ENCODE measurements around the gene SCAI.
"Not testable (repeated sequence)": the region's sequence is repeated elsewhere in the genome, so short reads cannot be mapped to it uniquely, and the experiment has no call there.

Gene SCAI

DNA sequence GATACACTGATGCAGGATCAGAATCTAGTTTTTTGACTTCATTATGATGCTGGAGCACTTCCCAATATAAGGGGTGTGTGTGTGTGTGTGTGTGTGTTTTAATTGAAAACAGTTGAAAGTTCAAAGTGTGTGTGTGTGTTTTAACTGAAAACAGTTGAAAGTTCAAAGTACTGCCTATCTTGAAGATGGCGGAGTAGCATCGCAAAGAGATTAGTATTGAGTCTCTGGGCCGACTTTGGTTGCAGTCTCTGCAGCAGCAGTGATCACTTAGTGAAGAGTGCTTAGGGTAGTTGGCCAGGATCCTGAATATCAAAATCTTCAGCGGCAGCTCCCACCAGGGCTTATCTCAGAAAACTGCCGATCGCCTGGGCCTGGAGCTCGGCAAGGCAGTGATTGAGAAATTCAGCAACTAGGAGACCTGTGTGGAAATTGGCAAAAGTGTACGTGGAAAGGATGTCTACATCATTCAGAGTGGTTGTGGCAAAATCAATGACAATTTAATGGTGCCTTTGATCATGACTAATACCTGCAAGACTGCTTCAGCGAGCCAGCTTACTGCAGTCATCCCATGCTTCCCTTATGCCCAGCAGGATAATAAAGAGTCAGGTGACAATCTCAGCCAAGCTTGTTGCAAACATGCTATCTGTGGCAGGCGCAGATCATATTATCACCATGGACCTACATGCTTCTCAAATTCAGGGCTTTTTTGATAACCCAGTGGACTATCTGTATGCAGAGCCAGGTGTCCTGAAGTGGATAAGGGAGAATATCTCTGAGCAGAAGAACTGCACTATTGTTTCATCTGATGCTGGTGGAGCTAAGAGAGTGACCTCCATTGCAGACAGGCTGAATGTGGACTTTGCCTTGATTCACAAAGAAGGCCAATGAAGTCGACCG lies 7.3 kb upstream of the SCAI start:
- DNase-seq (ENCODE audit: low spot score) = no peak

DNA sequence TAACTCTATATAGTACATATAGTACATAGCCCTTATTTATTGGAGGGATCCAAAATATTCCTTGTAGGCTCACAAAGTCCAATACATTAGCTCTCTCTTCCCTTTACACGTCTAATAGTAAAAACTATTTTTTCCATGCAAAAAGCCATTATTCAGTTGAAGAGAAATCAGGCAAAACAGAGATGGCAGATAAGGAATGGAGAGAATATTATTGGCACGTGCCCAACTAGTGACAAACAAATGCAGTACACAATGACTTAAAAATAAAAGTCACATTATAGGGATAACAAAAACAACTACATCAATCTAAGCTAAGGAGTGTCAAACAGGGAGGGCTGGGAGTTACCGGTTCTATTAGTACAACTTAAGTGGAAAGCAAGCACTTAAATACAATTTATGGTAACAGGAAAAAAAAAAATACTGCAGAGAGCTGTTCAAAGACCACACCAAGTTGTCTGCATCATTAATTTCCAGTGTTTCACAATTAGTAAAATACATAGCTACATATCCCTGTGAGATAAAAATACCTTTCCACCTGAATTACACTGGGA lies 4.1 kb upstream of the SCAI start:
- no peak for DNase-seq (ENCODE audit: low spot score)

DNA sequence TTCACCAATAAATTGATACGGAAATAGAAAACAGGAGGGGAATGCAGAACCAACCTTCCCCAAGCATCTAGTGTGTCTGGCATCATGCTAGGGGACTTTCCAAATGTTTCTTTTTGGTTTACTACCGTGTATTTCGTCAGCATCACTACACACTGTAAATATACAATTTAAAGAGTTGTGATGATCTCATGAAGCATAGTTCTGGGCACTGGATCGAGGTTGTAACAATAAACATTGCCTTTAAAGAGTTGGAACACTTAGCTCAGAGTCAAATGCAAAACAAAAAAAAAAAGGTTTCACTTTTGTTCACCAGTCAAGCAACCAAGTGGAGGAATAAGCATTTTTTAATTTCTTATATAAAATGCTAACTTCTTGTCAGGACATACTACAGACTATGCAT lies 2.9 kb upstream of the SCAI start:
- no peak for DNase-seq (ENCODE audit: low spot score)

DNA sequence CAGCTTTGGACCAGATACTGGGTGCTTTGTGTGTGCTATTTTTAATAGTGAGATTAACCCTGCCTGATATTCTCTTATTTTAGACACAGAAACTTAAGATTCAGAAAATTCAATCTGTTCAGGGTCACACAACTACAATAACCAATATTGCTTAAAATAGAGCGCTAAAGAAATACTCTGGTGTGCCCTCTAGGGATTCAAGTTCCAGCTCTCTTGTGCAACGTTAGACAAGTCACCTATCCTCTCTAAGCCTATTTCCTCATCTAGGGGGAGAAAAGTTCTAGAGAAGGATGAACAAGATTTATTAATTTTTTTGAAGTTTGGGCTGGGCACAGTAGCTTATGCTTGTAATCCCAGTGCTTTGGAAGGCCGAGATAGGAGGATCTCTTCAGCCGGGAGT lies 2.1 kb upstream of the SCAI start:
- DNase-seq (ENCODE audit: low spot score) = no peak

DNA sequence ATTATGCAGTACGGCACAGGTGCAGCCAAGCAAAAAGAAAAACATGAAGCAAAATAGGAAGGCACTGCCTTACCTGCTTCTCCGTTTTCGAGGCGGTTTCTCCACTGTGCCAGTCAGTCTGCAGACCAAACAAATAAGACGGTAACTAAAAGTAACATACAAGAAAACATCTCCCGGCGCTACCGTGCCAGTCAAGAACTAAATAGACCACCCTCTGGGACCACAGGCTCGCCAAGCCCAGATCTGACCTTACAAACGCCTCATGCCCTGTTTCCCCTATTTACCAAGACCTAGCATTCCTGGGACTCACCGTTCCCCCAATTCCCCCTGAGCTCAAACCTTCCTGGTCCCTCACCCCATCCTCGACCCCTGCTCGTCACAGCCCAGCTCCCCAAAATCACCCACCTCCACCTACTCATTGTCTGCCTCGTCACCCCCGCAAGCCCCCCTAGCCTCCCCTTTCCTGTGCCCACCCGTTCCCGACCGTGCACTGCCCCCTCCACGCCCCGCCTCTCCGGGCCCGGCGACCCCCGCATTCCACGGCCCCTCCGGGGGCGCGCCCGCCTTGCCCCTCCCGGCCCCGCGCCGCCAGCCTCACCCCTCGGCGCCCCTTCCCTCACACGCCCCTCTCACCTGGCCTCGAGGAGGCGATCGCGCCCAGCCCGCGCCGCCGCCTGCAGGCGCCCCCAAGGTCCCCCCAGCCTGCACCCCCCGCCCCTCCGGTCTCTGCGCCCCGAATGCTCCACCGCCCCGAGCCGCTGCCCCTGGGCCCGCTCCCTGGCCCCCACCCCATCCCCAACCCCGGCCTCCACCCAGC lies 560 bp downstream of the SCAI start:
- peak; percentile 14 for DNase-seq (ENCODE audit: low spot score)

DNA sequence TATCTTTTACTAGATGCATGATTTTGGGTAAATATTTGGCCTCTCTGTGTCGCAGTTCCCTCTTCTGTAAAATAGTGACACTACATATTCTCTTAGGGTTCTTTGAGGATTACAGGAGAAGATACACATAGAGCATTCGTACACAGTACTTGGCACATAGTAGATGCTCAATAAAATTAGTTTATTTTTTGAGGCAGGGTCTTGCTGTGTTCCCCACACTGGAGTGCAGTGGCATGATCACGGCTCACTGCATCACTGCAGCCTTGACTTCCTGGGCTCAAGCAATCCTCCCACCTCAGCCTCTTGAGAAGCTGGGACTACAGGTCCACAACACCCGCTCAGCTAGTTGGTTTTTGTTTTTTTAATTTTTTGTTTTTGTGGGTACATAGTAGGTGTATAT lies 1.6 kb downstream of the SCAI start:
- no peak for DNase-seq (ENCODE audit: low spot score)

- DNase-seq (ENCODE audit: low spot score) = no peak
Measured at GRCh38 chr9:125141251-125141650, 2.1 kb downstream of the SCAI start.

- DNase-seq (ENCODE audit: low spot score) = no peak
Measured at GRCh38 chr9:125140576-125140975, 2.8 kb downstream of the SCAI start.

- no peak for DNase-seq (ENCODE audit: low spot score)
Measured at GRCh38 chr9:125137200-125137599, 6.1 kb downstream of the SCAI start.

DNA sequence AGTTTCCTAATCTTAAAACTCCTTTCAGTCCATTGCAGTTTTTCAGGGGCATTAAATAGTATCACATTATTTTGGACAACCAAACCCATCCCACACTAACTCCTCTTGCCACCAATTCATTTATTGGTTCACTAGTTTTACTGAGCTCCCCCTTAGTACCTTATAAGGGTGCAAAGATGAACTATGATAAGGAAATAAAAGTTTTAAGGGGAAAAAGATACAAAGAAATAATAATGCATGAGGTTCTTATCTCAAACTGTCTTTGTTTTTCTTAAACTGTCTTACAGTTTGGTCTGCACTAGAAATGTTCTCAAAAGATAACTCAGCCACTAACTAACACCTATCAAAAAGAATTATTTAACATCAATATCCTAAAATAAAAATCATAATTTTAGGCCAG lies 8.4 kb downstream of the SCAI start:
- no peak for DNase-seq (ENCODE audit: low spot score)

- no peak for DNase-seq (ENCODE audit: low spot score)
Measured at GRCh38 chr9:125133403-125134329, 9.7 kb downstream of the SCAI start.

DNA sequence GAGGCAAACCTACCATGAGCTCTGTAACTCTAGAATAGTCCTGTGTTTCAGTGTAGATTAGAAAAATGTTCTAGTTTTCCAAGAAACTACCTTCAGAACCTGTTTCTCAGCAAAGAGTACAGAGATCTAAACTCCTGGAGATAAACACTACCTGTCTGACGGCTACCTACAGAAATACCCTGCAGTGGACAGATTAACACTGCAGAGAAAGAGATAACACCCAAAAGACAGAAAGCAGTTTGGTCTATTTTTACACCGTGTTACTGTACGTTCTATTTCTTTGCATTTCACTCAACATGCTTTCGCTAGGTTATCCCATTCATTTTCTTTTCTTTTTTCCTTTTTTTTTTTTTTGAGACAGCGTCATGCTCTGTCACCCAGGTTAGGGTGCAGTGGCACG lies 11.6 kb downstream of the SCAI start:
- DNase-seq (ENCODE audit: low spot score) = no peak

GRCh38 chr9:125126019-125126746 lies 17.1 kb downstream of the SCAI start:
- DNase-seq (ENCODE audit: low spot score) = peak; percentile 92

- DNase-seq (ENCODE audit: low spot score) = no peak
Measured at GRCh38 chr9:125125523-125125922, 17.8 kb downstream of the SCAI start.

- DNase-seq (ENCODE audit: low spot score) = no peak
Measured at GRCh38 chr9:125121146-125121545, 22.2 kb downstream of the SCAI start.

DNA sequence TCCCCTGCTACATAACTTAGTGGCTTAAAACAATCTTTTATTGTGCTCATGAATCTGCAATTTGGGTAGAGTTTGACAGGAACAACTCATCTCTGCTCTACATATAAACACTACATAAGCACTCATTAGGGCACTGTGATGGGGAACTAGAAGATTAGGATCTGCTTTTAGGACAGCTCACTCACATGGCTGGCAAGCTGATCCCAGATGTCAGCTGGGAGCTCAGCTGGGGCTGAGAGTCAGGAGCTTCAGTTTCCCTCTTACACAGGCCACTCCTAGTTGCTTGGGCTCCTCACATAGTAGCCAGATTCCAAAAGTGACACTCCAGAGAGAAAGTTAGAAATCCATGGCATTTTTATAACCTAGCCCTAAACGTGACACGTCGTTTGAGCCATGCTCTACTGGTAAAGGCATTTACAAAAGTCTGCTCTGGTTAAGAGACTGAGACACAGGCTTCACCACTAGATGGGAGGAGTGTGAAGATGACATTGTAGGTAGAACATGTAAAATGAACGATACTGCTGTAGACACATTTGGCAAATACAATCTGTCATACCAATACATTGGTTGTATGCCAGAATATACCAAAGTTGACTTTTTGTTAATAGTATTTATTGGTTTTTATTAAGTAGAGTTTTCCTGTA lies 23.6 kb downstream of the SCAI start:
- DNase-seq (ENCODE audit: low spot score) = no peak

GRCh38 chr9:125118696-125119095 lies 24.6 kb downstream of the SCAI start:
- not testable (repeated sequence) for DNase-seq (ENCODE audit: low spot score)

DNA sequence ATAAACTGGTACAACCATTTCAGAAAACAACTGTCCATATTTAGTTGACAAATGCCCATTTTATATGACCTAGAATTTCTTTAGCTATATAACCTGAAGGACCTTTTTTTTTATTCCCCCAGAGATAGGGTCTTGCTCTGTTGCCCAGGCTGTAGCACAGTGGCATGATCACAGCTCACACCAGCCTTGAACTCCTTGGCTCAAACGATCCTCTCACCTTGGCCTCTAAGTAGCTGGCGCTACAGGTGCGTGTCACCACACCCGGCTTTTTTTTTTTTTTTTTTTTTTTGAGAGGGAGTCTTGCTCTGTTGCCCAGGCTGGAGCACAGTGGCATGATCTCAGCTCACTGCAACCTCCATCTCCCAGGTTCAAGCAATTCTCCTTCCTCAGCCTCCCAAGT lies 28.8 kb downstream of the SCAI start:
- DNase-seq (ENCODE audit: low spot score) = not testable (repeated sequence)

DNA sequence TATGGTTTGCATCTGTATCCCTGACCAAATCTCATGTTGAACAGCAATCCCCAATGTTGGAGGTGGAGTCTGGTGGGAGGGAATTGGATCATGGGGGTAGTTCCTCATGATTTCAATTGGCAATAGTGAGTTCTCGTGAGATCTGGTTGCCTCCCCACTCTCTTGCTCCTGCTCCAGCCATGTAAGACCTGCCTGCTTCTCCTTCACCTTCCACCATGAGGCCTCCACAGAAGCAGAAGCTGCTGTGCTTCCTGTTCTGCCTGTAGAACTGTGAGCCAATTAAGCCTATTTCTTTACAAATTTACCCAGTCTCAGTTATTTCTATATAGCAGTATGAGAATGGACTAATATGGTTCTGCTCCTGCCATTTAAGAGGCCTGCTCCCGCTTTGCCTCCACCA lies 32.9 kb downstream of the SCAI start:
- DNase-seq (ENCODE audit: low spot score) = no peak

DNA sequence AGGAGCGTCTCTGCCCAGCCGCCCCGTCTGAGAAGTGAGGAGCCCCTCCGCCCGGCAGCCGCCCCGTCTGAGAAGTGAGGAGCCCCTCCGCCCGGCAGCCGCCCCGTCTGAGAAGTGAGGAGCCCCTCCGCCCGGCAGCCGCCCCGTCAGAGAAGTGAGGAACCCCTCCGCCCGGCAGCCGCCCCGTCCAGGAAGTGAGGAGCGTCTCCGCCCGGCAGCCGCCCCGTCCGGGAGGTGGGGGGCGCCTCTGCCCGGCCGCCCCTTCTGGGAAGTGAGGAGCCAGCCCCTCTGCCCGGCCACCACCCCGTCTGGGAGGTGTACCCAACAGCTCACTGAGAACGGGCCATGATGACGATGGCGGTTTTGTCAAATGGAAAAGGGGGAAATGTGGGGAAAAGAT lies 34.8 kb downstream of the SCAI start:
- not testable (repeated sequence) for DNase-seq (ENCODE audit: low spot score)
